GM19043 (cell line): ENCODE results near the gene LITAF.
"Not testable (repeated sequence)": the region's sequence is repeated elsewhere in the genome, so short reads cannot be mapped to it uniquely, and the experiment has no call there.

Experiments
- ATAC-seq: cut with Tn5 transposase; IDR thresholded peaks from one replicate; pipeline ENCODE4 v1.9.1; 2021; ENCODE audit warnings: low read depth; ENCODE audit not compliant: unreplicated experiment

Gene LITAF

DNA sequence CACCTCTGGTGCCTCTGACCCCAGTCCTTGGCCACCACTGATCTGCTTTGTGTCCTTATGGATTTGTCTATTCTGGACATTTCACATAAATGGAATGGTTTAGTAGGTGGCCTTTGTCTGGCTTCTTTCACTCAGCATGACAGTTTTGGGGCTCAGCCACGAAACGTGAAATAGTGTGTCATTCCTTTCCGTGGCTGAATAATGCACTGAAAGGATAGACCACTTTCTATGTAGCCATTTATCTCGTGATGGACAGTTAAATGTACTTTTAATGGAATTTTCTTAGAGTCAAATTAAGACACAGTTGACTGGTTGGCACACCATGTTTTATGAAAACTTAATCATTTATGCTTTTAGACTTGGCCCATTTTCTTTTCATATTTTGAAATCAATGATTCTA, 57.4 kb downstream of the LITAF start:
- ATAC-seq = no peak

- ATAC-seq = no peak
These were observed 58.7 kb downstream of the LITAF start for GRCh38 chr16:11528053-11528452.

- no peak for ATAC-seq
These were observed 59.9 kb downstream of the LITAF start for GRCh38 chr16:11526655-11527350.

- ATAC-seq = no peak
These were observed 62.5 kb downstream of the LITAF start for GRCh38 chr16:11524098-11524760.

DNA sequence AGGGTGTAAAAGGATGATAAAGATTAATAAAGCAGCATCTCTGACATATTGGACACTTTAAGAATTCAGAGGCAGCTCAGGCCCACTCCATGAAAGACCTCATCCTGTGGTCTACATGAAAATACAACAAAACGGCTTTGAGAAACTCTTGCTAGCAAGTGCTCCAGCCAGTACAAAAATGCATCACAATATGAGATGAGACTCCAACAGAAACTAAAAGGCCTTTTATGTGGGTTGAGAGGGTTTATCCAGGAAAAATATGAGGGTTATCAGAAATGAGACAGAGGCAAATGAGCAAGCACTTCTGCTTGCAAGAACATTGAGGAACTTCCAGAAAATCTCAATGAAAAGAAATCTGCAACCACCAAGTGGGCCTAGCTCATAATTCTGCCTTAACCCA, 65.7 kb downstream of the LITAF start:
- no peak for ATAC-seq

- no peak for ATAC-seq
These were observed 66.3 kb downstream of the LITAF start for GRCh38 chr16:11520442-11520841.

- ATAC-seq = no peak
These were observed 68.8 kb downstream of the LITAF start for GRCh38 chr16:11517961-11518360.

DNA sequence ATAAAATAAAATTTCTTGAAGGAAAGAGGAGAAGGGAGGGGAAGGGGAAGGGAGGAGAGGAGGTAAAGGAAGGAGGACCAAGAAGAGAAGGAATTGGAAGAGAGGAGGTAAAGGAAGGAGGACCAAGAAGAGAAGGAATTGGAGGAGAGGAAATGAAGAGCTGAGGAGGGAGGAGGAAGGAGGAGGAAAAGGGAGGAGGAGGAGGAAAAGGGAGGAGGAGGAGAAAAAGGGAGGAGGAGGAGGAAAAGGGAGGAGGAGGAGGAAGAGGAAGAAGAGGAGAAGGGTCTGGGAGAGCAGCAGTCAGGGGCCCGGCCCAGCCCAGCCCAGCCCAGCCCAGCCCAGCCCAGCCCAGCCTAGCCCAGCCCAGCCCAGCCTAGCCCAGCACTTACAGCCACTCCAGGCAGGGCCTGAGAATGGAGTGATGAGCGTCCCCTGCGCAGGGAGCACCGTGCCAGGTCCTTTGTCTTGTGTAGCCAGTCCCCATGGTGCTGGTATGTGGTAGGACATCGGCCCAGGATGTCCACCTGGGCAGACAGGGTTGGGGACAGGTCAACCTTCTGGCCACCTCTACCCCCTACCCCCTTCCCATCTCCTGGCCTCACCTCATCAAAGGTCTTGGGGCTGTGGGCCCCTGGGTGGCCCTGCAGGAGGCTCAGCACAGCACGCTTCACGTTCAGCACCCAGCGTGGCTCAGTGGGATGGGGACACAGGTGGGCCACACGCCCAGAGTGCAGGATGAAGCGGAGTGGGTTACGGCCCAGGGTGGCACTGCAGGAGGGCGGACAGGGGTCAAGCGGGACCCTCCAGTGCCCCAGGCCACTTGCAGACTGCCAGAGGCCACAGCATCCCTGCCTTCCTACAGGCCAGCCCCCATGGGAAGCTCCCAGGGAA, 70.9 kb downstream of the LITAF start:
- no peak for ATAC-seq

DNA sequence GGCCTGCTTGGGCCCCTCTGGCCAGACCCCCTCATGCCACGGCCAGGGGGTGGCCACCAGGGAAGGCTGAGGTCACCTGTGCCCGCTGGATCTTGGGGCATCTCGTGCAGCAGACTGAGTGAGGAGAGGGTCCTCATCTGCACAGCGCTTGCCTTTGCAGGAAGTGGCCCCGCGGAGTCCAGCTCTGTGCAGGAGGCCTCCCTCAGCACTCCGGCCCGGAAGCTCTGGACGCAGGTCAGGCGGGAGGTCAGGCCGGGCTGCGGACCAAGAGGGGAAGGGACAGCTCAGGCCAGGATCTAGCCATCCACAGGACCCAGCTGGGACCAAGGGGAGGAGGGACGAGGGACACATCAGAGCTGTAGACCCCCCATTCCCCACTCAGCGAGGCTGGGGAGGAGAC, 72.4 kb downstream of the LITAF start:
- ATAC-seq = no peak

GRCh38 chr16:11513366-11513765, 73.4 kb downstream of the LITAF start:
- not testable (repeated sequence) for ATAC-seq

DNA sequence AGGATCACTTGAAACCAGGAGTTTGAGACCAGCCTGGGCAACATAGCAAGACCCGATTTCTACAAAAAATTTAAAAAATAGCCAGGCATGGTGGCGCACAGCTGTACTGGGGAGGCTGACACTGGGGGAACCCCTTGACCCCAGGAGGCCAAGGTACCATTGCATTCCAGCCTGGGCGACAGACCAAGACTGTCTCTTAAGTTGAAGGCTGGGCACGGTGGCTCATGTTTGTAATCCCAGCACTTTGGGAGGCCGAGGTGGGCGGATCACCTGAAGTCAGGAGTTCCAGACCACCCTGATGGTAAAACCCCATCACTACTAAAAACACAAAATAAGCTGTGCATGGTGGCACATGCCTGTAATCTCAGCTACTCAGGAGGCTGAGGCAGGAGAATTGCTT, 74.9 kb downstream of the LITAF start:
- no peak for ATAC-seq

- ATAC-seq = no peak
These were observed 75.4 kb downstream of the LITAF start for GRCh38 chr16:11511328-11511727.

GRCh38 chr16:11510178-11510973, 76.3 kb downstream of the LITAF start:
- ATAC-seq = no peak

DNA sequence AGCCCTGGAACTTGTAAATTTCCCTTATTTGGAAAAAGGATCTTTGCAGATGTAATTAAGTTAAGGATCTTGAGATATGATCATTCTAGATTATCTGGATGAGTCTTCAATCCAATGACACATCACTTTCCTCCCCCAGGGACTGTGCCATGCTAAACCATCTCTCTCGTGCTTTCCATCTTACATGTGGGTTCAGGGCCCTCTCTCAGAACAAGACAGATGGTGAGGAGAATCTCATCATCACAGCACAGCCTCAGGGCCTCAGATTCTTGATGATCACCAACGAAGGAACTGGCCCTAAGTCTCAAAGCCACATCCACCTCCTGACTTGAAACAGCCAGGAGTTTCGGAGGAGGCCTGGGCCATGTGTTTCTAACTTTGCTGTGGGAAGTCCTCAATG, 78.7 kb downstream of the LITAF start:
- no peak for ATAC-seq

DNA sequence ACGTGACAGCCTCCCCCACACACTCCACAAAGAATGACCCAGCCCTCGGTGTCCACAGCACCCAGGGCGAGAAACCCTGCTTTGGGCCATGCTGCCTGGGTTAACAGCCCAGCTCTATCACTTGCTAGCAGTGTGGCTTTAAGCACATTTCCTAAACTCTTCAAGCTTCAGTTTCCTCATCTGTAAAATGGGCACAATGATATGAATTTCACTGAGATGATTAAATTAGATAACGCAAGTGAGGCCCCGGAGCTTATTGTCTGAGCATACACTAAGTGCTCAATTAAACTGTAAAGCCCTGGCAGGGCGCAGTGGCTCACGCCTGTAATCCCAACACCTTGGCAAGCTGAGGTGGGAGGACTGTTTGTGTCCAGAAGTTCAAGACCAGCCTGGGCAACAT, 79.4 kb downstream of the LITAF start:
- ATAC-seq = no peak

DNA sequence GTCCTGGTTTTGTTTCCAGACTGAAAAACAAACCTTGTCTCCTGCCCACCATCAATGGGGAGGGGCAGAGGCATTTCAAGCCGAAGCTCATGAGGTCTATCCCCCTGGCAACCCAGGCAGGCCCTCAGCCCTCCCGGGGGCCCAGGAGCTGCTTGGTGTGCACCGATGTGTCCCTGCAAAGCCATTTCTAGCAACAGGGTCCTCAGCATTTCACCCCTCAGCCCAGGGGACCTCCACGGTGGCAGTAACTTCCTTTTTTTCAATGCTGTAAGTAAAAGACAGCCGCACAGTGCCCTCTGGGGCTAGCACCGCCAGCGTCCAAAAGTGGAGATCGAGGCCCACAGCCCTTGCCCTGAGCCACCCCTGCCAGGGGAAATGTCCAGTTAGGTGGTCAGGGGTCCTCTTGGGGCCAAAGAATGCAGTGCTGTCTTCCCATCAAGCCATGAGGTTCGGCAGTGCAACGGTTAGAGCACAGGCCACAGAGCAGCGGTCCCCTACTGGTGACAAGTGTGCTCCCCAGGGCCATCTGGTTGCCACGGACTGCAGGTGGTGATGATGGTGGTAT, 79.9 kb downstream of the LITAF start:
- no peak for ATAC-seq

- ATAC-seq = not testable (repeated sequence)
These were observed 82.5 kb downstream of the LITAF start for GRCh38 chr16:11504261-11504660.

DNA sequence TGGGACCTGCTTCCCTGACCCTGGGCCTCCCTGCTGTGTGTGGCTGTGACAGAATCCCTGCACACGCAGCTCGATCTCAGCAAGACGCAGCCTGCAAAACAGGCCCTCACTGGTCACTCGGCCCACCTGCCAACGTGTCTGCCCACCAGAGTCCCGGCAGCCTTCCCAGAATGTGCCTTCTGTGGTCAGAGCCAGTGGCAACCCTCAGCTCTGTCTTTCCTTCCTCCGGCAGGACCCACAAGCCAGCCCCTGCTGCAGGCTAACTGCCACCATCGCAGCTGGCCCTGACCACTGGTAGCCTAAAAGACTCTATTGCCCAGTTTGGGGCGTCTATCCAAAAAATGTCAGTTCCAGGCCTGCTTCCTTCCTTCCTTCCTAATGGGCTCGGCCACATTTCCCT, 83.2 kb downstream of the LITAF start:
- no peak for ATAC-seq

DNA sequence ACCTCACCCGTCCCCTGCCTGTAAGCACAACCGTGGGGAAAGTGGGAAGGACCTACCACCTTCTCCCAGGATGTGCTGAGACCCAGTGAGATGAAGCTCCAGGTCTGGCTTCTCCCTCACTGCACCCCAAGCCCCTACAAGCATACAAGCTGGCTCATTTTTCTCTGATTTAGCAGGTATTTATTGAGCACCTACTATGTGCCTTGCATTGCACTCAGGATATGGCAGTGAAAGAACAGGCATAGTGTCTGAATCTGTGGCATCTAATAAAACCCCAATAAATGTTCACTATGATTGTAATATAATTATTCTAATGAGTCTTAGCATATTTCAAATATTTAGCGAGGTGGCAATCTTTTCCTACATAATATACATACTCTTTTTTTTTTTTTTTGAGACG, 84.5 kb downstream of the LITAF start:
- ATAC-seq = no peak

DNA sequence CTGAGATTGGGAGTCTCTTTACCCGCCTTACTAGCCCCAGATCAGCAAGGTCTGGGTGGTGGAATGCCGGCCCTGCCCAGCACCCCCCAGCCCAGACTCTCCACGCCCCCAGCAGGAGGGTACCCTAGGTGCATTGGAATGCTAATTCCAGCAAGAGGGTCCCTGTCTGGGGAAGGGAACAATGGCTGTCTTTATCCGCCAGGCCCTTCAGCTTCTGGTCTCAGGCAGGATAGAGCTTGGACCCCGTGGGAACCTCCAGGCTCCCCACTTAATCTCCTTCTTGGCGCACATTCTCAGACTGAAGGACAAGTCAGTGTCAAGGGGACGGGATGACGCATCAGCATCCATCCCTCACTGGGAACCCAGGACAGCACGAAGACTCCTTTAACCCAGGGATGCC, 85.1 kb downstream of the LITAF start:
- ATAC-seq = no peak
